Kidney epithelial cell (primary cell): ENCODE measurements around the gene WDR27. TPM values are rescaled to one million over a fixed set of nuclear protein-coding genes. Genes with fewer than 3 reads are reported as not detected.

Experiments
- DNase-seq: peaks from one replicate; pipeline ENCODE4 v3.0.0-alpha.2; 2010; ENCODE audit warnings: low read depth
- H3K27me3 ChIP-seq: 2 replicates; pipeline ENCODE4 v1.6.0; 2011; ENCODE audit warnings: low read length; ENCODE audit not compliant: control insufficient read depth, insufficient read depth
- H3K36me3 ChIP-seq: 2 replicates; pipeline ENCODE4 v1.5.1; 2011; ENCODE audit warnings: low read length; ENCODE audit not compliant: control insufficient read depth, insufficient read depth
- H3K4me3 ChIP-seq: 2 replicates; pipeline ENCODE4 v1.5.1; 2011; ENCODE audit warnings: low read depth, mild to moderate bottlenecking, control low read depth, low read length
- CTCF ChIP-seq: IDR thresholded peaks from 2 replicates; pipeline ENCODE4 v1.5.1; 2011; ENCODE audit warnings: mild to moderate bottlenecking, moderate library complexity, low read length, control low read depth, inconsistent platforms; ENCODE audit not compliant: insufficient read depth, poor library complexity, severe bottlenecking
- total RNA-seq: library from RNA; depleted of rRNA; stranded (reverse); fragments of >200 nt; gene quantifications from 2 replicates; pipeline ENCODE4 v1.2.3, GENCODE V29; 2015

WDR27 gene
- total RNA-seq, 1 donor from 2014 or later = 27.0 TPM

- Histone ChIP-seq H3K36me3 (no peaks in the 10 kb centered on the region), H3K4me3 (no peak overlapping the region), H3K27me3 (no peaks in the 10 kb centered on the region)
- DNase-seq = no peak
- TF ChIP-seq CTCF = no peak
Measured at GRCh38 chr6:169632841-169633240, 69.0 kb downstream of the WDR27 start.

GRCh38 chr6:169629256-169629655 lies 72.6 kb downstream of the WDR27 start:
- peaks cover 1% of the 10 kb centered on the region for H3K36me3 ChIP-seq
- no peak overlapping the region for H3K4me3 ChIP-seq
- TF ChIP-seq CTCF = no peak
- no peak for DNase-seq
- H3K27me3 ChIP-seq = no peaks in the 10 kb centered on the region

- H3K4me3 ChIP-seq = no peak overlapping the region
- DNase-seq = no peak
- H3K27me3 ChIP-seq = no peaks in the 10 kb centered on the region
- peaks cover 1% of the 10 kb centered on the region for H3K36me3 ChIP-seq
- no peak for TF ChIP-seq CTCF
Measured at GRCh38 chr6:169627736-169628607, 73.9 kb downstream of the WDR27 start.

GRCh38 chr6:169626649-169627048 lies 75.2 kb downstream of the WDR27 start:
- no peak for TF ChIP-seq CTCF
- no peaks in the 10 kb centered on the region for H3K27me3 ChIP-seq
- DNase-seq = no peak
- H3K4me3 ChIP-seq = no peak overlapping the region
- H3K36me3 ChIP-seq = peaks cover 1% of the 10 kb centered on the region

- TF ChIP-seq CTCF = no peak
- Histone ChIP-seq H3K36me3 (peaks cover 1% of the 10 kb centered on the region), H3K27me3 (no peaks in the 10 kb centered on the region), H3K4me3 (no peak overlapping the region)
- no peak for DNase-seq
Measured at GRCh38 chr6:169626169-169626568, 75.7 kb downstream of the WDR27 start.

- Histone ChIP-seq H3K27me3 (no peaks in the 10 kb centered on the region), H3K36me3 (peaks cover 1% of the 10 kb centered on the region), H3K4me3 (no peak overlapping the region)
- DNase-seq = no peak
- TF ChIP-seq CTCF = no peak
Measured at GRCh38 chr6:169625376-169625775, 76.5 kb downstream of the WDR27 start.
